GM19452 (cell line): ENCODE data around the gene LILRB3.

Source experiments
- ATAC-seq: cut with Tn5 transposase; IDR thresholded peaks from one replicate; pipeline ENCODE4 v1.9.1; 2021; ENCODE audit not compliant: unreplicated experiment

The LILRB3 gene

GRCh38 chr19:54169149-54169740 lies 53.6 kb downstream of the LILRB3 start:
- ATAC-seq = no peak

GRCh38 chr19:54168174-54168917 lies 54.5 kb downstream of the LILRB3 start:
- ATAC-seq = no peak
